ENCODE data around the gene ELK3.

ELK3 gene

DNA sequence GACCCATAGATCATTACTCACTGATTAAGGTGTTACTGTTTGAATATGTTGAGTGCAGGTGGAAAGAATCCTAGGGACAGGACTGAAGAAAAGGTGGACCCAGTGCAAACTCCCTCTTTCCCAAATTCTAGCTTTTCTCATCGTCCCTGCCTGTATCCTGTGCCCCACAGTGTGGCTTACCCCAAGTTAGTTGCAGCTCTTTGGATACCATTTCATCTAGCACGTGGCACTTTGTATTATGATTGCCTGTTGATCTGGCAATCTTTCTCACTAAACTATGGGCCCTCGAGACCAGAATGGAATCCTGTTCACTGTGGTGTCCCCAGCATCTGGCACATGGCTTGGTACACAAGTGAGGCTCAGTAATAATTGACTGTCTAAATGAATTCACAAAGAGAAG is 66.5 kb downstream of the ELK3 start:
- DNase-seq = no peak

DNA sequence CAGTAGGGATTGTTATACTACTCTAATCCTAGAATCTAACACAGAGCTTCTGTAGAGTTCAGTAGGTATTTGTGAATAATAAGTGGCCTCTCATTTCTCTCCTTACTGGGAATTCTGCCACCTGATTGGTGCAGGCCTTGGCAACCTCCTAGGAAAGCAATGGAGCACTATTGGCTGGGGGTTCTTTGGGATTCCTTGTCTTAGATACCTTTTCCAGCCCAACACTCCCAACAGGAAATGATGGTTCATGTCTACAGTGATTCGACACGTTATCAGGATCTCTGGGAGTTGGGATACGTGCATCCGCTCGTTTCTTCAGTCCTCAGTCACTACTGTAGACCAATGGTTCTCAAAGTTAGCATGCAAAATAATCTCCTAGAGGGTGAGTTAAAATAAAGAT is 67.4 kb downstream of the ELK3 start:
- DNase-seq = no peak

DNA sequence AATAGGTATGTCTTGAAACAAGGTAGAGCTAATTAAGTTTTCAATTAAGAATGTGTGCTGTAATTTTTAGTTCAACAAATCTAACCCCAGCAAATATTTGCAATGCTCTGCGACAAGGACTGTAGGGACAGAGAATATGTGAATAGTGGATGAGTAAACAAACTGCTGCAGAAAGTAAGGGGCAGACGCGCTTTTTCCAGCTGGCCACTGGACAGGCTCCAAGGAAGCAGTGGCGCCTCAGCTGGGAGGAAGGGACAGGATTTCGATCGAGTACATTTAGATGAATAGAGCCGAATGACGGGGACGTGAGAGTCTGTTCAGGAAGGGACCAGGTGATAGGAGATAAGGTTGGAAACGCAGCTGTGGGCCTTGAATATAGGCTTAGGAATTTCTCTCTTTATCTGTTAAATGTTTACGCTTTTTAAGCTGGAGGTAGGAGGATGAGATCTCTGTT is 69.3 kb downstream of the ELK3 start:
- peak; percentile 77 for DNase-seq

DNA sequence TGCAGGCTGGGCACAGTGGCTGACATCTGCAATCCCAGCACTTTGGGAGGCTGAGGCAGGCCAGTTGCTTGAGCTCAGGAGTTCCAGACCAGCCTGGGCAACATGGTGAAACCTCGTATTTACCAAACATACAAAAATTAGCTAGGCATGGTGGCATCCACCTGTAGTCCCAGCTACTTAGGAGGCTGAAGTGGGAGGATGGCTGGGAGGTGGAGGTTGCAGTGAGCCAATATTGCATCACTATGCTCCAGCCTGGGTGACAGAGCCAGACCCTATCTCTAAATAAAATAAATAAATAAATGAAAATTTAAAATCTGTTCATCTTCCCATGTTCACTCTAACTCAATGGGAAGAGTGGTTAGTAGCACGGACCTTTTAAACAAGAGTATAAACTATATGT is 71.2 kb downstream of the ELK3 start:
- DNase-seq = no peak

- no peak for DNase-seq
Observed at GRCh38 chr12:96265836-96266235, 71.7 kb downstream of the ELK3 start.

- no peak for DNase-seq
Observed at GRCh38 chr12:96266238-96266637, 72.1 kb downstream of the ELK3 start.

DNA sequence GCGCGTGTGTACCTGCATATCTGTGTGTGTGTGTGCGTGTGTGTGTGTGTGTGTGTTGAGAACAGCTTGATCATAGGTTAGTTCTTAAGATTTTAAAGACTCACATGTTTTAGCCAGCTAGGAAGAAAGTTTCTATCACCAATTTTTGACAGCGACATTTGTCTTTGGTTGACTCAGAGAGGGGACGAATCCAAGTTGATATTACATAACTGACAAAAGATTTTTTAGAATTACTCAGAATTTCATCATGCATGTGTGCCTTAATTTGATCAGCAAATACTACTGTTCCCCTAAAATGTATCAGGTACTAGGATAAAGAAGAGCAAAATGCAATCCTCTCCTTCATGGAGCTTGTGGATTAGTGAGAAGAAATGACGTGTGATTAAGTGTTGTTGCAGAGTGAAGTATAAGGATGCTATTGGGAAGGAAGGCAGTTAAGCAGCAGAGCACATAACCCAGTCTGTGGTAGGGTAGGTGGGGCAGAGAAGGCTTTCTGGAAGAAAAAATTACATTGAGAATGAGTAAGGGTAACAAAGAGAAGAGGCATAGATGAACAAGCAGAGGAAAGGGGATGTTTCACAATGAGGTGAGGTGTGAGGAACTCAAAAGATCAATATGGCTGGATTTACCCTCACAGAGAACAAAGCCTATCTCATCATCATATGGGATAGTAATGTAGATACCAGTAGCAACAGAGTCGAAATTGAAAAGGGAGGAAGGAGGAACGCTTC is 77.5 kb downstream of the ELK3 start:
- DNase-seq = no peak

DNA sequence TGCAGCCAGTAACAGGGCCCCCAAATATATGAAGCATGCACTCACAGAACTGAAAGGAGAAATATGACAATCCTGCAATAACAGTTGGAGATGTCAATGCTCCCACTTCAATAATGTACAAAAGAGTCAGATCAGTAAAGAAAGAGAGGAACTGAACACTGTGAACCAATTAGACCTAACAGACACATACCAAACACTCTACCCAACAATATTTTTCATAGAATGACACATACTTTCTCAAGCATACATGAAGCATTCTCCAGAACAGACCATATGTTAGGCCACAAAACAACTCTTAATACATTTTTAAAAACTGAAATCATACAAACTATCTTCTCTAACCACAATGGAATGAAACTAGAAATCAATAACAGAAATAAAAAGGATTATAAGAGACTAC is 80.2 kb downstream of the ELK3 start:
- no peak for DNase-seq

DNA sequence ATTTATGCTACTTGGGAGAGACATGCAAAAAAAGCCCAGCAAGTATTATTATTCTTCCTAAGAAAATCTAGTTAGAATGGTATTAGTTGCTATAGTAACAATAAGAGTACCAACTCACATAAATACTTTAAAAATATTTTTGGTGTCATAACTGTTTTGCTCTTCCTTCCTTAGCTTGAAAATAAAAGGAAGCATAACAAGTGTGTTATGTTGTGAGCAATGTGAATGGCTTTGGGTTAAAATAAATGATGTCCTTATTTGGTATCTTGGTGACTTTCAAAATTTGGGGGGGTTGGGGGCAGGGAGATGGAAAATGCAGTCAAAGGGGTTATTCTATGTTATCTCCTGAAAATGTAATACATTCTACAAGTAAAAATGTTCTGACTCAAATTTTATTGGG is 91.0 kb downstream of the ELK3 start:
- DNase-seq = no peak

DNA sequence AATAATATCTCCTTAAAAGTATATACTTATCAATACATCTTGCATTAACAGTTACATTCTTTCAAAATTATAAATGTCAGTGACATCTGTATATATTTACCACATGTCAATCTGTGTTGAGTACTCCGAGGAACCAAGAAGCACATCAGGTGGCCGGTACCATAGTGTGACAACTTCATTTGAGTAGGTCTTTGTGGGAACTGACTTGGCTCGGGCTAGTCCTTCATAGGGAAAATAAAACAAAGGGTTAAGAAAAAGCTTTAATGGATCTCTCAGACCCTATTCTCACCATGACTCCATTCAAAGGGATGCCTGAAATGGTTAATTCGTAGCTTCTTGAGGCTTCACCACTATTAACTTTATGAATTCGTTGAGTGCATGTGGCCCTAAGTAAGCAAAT is 94.9 kb downstream of the ELK3 start:
- no peak for DNase-seq

- DNase-seq = no peak
Observed at GRCh38 chr12:96293093-96293492, 98.9 kb downstream of the ELK3 start.

GRCh38 chr12:96294831-96295230 is 100.7 kb downstream of the ELK3 start:
- DNase-seq = no peak

GRCh38 chr12:96295532-96296160 is 101.5 kb downstream of the ELK3 start:
- DNase-seq = no peak

DNA sequence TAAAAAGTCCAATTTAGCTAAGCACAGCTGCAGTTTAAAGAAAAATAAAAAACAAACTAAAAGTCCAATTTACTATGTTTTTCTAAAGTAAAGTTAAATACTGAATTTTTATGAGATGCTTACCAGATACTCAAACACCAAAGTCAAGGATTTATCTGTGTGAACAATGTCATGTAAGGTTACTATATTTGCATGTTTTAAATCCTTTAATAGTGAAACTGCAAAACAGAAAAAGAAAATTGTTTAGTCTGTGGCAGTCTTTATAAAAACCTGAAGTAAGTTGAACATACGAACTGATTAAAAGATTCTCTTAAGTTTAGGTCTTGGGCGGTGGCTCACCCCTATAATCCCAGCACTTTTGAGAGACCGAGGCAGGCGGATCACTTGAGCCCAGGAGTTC is 103.3 kb downstream of the ELK3 start:
- DNase-seq = no peak

- DNase-seq = no peak
Observed at GRCh38 chr12:96300064-96300463, 105.9 kb downstream of the ELK3 start.

- DNase-seq = no peak
Observed at GRCh38 chr12:96301732-96302131, 107.6 kb downstream of the ELK3 start.

GRCh38 chr12:96302687-96303310 is 108.6 kb downstream of the ELK3 start:
- no peak for DNase-seq

DNA sequence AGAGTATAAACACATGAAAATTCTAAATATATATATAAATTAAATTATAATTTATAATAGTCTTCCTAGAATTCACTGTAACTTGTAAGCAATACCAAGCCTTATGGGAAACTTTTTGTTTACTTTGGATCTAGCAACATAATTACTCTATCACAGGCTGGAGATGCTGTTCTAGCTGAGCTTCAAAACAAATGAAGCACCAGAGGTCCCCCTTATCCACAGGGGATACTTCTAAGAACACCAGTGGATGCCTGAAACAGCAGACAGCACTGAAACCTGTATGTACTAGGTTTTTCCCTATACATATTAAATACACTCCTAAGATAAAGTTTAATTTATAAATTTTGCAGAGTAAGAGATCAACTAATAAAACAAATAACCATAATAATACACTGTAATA is 109.5 kb downstream of the ELK3 start:
- DNase-seq = no peak

GRCh38 chr12:96305665-96306064 is 111.5 kb downstream of the ELK3 start:
- no peak for DNase-seq

DNA sequence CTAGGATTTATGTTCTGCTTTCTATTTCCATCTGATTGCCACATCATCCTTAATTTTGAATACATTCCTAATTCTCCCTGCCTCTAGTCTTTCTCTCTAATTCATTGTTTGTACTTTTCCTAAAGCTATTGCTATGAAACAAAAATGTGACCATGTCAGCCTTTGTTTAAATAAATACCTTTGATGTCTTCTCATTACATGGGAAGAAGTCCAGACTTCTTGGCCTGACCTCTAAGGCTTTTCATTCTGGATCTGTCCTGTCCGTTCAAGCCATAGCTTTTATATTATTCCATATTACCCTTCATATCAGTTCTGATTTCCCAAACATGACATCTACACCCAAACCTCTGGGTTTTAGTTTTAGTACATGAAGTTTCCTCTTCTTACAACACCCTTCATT is 114.7 kb downstream of the ELK3 start:
- DNase-seq = no peak

DNA sequence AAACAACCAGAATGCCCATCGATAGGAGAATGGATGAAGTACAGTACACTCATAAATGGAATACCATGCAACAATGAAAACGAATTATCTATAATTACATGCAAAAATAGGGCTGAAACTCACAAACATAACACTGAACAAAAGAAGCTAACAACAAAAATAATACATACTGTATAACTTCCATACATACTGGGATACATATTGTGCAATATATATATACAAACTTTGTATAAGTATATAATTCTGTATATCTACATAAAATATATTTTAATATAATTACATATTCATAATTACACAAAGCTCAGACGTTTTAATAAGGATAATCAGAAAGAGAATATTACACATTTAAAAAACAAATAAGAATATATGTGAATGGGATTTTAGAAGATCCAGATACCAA is 115.9 kb downstream of the ELK3 start:
- no peak for DNase-seq

DNA sequence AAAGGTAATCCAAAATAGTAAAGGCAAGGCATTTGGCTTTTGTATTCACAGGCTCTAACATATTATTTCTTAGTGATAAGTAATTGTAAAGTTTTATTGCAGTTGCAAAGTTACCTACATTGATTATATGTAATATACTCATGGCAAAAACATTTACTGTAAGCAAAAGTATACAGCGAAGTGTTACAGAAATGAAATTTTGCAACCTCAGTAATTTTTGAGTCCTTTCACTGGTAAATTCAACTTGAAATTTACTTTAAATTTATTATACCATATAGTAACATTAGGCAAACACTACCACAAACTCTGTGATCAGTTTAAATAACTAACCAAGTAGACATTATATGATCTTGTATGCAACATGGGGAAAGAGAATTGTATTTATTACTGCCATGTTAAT is 117.0 kb downstream of the ELK3 start:
- no peak for DNase-seq

GRCh38 chr12:96313606-96314005 is 119.4 kb downstream of the ELK3 start:
- DNase-seq = no peak

DNA sequence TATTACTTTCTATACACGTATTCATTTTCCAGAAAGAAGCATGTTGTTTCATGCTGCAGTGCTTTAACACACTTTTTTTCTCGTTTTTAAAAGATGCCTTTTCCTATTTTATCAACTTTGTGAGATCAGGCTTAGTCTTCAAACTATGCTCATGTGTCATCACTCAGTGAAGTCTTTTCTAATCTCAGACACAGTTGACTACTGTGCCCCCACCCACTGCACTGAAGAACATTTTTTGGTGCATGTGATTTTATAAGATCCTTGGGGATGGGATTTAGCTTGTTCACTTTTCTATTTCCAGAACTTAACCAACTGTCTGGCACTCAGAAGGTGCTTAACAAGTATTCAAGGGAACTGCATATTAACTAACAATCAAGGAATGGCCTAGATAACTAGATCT is 120.5 kb downstream of the ELK3 start:
- DNase-seq = no peak
